NT2/D1 (cell line): ENCODE data around the gene B4GALT1.

ENCODE experiments used
- DNase-seq: peaks from one replicate; pipeline ENCODE4 v3.0.0-alpha.2; 2011; ENCODE audit warnings: low read depth, low spot score
- H3K27me3 ChIP-seq: 2 replicates; pipeline ENCODE4 v1.6.0; 2011; ENCODE audit warnings: mild to moderate bottlenecking; ENCODE audit not compliant: insufficient read length, insufficient read depth
- H3K36me3 ChIP-seq: 2 replicates; pipeline ENCODE4 v1.6.1; 2011; ENCODE audit warnings: mild to moderate bottlenecking, low read length, mixed read lengths; ENCODE audit not compliant: insufficient read depth, insufficient read length
- H3K4me1 ChIP-seq: 2 replicates; pipeline ENCODE4 v1.5.1; 2011; ENCODE audit not compliant: insufficient read depth, insufficient read length
- H3K4me3 ChIP-seq: 2 replicates; pipeline ENCODE4 v1.5.1; 2011; ENCODE audit warnings: low read depth; ENCODE audit not compliant: insufficient read length
- H3K9ac ChIP-seq: 2 replicates; pipeline ENCODE4 v1.6.0; 2011; ENCODE audit warnings: low read depth; ENCODE audit not compliant: insufficient read length
- H3K9me3 ChIP-seq: 2 replicates; pipeline ENCODE4 v1.5.1; 2011; ENCODE audit warnings: mild to moderate bottlenecking, low read length; ENCODE audit not compliant: insufficient read depth
- SUZ12 ChIP-seq: IDR thresholded peaks from 2 replicates; pipeline ENCODE4 v1.6.1; 2011; ENCODE audit not compliant: insufficient read length, insufficient read depth; ENCODE audit errors: extremely low read depth
- YY1 ChIP-seq: IDR thresholded peaks from 2 replicates; pipeline ENCODE4 v1.6.1; 2011; ENCODE audit not compliant: insufficient read length, insufficient read depth
- ZNF274 ChIP-seq: IDR thresholded peaks from 2 replicates; pipeline ENCODE4 v1.6.1; 2011; ENCODE audit warnings: mild to moderate bottlenecking, low read depth, low read length

Gene B4GALT1

DNA sequence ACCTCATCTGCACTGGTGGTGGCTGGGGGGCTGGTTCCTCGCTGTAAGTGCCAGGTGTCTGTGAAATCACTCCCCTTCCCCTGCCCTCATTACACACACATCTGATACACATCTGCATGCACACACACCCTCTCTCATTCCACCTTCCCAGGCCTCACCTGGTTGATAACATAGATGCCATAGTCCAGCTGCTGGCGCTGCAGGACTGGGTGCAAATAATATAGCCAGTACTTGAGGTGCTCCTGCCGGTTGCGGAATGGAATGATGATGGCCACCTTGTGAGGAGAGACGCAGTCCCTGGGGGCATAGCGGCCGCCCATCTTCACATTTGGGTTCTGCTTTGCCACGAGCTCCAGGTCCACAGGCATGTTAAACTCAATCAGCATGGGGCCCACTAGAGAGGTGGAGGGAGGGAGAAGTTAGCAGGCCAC lies 32.1 kb downstream of the B4GALT1 start:
- H3K36me3 ChIP-seq = peaks cover 48% of the 10 kb centered on the region
- DNase-seq = no peak
- no peak overlapping the region for H3K9ac ChIP-seq
- no peaks in the 10 kb centered on the region for H3K27me3 ChIP-seq
- no peak for TF ChIP-seq ZNF274
- TF ChIP-seq YY1 = no peak
- TF ChIP-seq SUZ12 = no peak
- H3K4me1 ChIP-seq = peaks cover 16% of the 10 kb centered on the region
- H3K9me3 ChIP-seq = no peaks in the 10 kb centered on the region
- no peak overlapping the region for H3K4me3 ChIP-seq

DNA sequence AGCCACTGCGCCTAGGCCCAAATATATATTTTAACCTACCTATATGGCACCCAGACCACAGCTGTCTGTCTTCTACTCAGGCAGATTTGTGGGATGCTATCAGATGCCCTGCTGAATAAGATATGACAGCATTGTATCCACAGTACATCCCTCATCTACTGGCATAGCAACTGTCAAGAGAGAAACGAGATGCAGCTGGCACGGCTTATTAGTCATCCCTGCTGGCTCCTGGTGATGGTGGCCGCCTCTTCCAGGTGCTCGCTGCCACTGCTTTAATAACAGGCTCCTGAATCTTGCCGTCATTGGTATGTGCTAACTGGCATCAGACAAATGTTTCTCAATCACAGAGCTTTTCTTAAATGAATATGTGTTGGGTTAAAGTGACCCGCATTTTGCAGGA lies 34.0 kb downstream of the B4GALT1 start:
- DNase-seq = no peak
- Histone ChIP-seq H3K27me3 (no peaks in the 10 kb centered on the region), H3K36me3 (peaks cover 62% of the 10 kb centered on the region), H3K4me3 (no peak overlapping the region), H3K4me1 (peaks cover 7% of the 10 kb centered on the region), H3K9ac (no peak overlapping the region), H3K9me3 (no peaks in the 10 kb centered on the region)
- TF ChIP-seq YY1 (no peak), SUZ12 (no peak), ZNF274 (no peak)

DNA sequence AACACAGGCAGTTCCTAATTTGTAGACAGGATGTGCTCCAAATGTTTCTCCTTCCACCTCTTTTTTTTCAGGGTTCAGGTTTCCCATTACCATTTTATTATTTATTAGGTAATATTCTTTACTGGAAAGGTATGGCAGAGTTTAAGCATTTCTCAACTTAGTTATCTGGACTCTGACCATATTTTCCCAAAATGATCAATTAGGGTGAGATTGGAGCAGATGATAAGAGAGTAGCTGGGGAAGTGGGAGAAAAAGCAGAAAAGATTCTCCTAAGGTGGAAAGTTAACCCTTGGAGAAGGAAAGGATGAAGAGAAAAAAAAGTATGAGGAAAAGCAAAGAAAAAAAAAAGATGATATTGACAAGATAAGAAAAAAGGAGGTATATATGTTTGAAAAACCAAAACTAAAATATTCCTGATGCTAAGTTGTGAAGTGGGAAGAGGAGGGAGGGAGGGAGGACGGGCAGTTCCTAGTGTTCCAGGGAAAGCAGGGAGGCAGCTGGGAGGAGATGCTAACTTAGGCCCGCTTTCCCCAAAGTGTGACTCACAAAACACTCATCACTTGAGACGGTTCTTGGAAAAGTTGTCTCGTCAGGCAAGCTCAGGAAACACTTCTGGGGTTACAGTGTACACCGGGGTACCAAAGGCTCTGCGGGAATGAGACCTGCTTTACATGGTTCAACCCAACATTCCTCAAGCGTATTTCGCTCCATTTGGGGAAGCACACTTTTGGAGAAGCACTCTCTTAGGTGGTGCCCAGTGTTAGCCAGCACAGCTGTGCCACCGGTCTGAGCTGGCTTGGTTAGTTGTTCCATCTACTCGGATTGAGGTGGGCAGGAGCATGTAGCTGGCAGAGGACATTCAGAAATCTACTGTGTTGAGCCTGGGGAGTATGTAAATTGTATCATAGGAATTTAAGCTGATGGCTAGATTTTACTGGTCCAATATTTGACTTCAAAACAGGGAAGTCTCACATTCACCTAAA lies 35.1 kb downstream of the B4GALT1 start:
- no peaks in the 10 kb centered on the region for H3K27me3 ChIP-seq
- H3K9me3 ChIP-seq = no peaks in the 10 kb centered on the region
- no peak overlapping the region for H3K4me3 ChIP-seq
- H3K9ac ChIP-seq = no peak overlapping the region
- DNase-seq = no peak
- TF ChIP-seq YY1 = no peak
- peaks cover 7% of the 10 kb centered on the region for H3K4me1 ChIP-seq
- H3K36me3 ChIP-seq = peaks cover 70% of the 10 kb centered on the region

DNA sequence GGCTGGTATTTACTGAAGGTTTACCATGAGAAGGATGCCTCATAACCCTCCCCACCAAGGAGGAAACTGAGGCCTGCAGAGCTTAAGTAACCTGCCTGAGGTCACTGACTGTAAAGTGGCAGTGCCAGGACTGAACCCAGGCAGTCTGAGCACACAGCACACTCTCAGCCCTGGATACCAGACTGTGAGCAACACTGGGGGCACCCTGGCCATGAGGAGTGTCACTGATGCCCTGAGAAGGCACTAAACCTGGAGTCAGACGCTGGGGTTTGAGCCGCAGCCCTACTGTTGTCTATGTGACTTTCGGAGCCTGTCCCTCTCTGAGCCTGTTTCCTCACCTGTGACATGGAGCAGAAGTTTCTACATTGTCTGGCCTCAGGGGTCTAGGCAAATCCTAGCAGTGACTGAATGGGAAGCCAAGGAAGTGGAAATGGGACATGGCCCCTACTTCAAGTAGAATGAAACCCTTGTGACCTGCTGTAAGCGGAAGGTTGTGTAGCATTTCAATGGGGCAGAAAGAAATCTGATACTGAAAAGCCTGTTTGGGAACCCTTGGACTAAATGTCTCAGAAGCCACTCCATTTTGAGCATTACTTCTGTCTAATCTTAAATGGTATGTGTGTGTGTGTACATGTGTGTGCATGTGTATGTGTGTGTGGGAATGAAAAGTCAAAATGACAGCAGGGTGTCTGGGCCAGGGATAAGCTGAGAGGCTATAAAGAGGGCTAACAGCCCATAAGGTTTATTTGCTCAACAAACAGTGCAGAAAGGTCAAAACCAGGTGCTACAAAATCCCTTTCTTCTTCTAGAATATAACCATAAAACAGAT lies 36.0 kb downstream of the B4GALT1 start:
- Histone ChIP-seq H3K36me3 (peaks cover 73% of the 10 kb centered on the region), H3K9ac (no peak overlapping the region), H3K27me3 (no peaks in the 10 kb centered on the region), H3K4me1 (peaks cover 7% of the 10 kb centered on the region), H3K4me3 (no peak overlapping the region), H3K9me3 (peaks cover 5% of the 10 kb centered on the region; the same call in 1 of the 2 replicates)
- no peak for TF ChIP-seq SUZ12
- no peak for TF ChIP-seq YY1
- no peak for TF ChIP-seq ZNF274
- DNase-seq = no peak

DNA sequence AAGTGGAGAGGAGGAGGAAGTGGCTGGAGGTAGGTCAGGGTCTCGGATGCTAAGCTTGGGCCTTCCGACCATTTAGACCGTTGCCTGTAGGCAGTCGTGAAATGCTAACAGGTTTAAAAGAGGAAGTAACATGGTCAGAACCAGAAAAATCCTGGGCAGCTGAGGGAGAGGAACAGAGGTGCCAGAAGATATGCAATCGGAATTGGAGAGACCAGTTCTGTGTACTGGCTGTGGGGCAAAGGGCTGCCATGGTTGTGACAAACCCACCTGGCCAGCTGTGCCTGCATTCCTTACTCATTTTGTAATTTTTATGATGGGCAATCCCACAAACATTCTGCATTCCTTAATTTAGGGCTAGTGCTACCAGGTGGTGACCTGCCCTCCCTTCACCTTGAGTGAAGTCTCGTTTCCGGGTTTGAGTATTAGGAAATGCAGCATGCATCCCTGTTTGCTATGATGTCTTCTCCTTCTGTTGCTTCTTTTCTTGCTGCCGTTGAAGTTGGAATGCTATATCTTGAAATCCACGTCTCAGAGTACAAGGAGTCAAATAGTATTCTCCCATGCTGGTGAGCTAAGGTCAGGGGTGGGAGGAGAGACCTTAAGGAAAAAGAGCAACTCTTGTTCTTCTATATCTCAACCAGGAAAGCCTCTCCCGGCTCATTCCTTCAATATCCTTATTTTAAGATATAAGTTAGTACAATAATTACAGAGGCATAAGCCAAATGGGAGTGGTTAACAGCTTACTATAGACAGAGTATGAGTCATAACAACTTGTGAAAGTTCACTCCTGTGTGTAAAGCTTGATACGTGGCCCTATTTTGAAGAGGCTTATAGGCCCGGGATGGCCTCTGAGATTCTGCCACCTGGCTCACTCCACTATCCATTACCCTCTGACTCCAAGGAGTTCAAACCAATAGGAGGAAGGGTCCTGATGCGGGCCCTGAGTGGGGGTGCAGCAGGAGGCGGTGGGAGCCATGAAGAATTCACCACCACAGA lies 37.0 kb downstream of the B4GALT1 start:
- peaks cover 77% of the 10 kb centered on the region for H3K36me3 ChIP-seq
- H3K27me3 ChIP-seq = no peaks in the 10 kb centered on the region
- no peak overlapping the region for H3K4me3 ChIP-seq
- DNase-seq = no peak
- H3K4me1 ChIP-seq = peaks cover 4% of the 10 kb centered on the region
- no peak overlapping the region for H3K9ac ChIP-seq
- H3K9me3 ChIP-seq = peaks cover 7% of the 10 kb centered on the region; the same call in 1 of the 2 replicates
- TF ChIP-seq ZNF274 = no peak
- TF ChIP-seq YY1 = no peak
- no peak for TF ChIP-seq SUZ12

DNA sequence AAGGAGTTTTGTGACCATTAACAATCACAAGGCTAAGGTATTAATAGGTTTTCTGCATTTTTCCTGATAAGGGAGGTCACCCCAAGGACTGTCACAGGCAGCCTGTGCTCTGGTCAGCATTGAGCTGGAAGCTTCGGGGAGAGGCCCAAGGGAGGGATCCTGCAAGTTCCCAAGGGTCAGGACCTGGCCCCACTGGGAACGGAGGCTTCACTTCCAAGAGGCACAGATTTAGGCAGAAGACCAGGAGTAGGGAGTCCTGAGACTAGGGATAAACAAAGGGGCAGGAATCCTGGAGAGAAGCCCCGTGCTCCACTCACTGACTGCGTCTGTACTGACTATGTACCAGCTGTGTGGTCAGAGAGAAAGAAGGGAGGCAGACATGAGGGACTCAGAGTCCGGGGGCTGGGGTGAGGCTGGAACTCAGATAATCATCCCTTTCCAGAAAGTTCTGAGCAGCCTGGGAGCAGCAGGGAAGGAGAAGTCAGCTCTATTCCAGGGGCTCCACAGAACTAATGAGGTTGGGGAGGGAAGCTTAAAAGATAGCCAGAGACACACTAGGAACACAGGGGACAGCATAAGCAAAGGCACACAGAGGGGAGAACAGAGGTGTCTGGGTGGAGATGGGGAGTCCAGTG lies 37.8 kb downstream of the B4GALT1 start:
- no peak for DNase-seq
- H3K9me3 ChIP-seq = peaks cover 7% of the 10 kb centered on the region; the same call in 1 of the 2 replicates
- no peak overlapping the region for H3K4me3 ChIP-seq
- TF ChIP-seq SUZ12 = no peak
- no peak for TF ChIP-seq ZNF274
- no peak for TF ChIP-seq YY1
- H3K4me1 ChIP-seq = peaks cover 4% of the 10 kb centered on the region
- H3K27me3 ChIP-seq = no peaks in the 10 kb centered on the region
- H3K36me3 ChIP-seq = peaks cover 73% of the 10 kb centered on the region
- no peak overlapping the region for H3K9ac ChIP-seq
